Epidermal melanocyte (primary cell): ENCODE results near the gene CNTFR.
"Not testable (repeated sequence)": the region's sequence is repeated elsewhere in the genome, so short reads cannot be mapped to it uniquely, and the experiment has no call there.

ENCODE experiments used
- DNase-seq: peaks from one replicate; pipeline ENCODE4 v3.0.0; 2011; ENCODE audit warnings: low spot score; ENCODE audit not compliant: insufficient read length

Gene CNTFR

DNA sequence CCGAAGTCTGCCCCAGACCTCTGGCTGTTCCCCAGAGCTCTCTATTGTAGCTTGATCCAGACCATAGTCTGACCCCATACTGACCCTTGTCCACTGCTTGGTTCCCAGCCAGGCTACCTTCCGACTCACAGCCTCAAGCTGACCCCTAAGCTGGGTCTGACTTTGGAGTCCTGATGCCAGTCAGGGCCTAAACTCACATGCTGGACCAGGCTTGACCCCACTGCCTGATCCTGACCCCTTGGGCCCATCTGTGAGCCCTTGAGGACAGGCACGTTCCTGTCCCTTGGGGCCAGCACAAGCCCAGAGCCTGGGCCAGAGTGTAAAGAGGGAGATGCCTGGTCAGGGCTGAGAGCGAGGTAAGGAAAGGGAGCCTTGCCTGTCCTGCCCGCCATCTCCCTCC is 34.0 kb downstream of the CNTFR start:
- DNase-seq = no peak

- DNase-seq = no peak
Measured at GRCh38 chr9:34555002-34555348, 34.5 kb downstream of the CNTFR start.

DNA sequence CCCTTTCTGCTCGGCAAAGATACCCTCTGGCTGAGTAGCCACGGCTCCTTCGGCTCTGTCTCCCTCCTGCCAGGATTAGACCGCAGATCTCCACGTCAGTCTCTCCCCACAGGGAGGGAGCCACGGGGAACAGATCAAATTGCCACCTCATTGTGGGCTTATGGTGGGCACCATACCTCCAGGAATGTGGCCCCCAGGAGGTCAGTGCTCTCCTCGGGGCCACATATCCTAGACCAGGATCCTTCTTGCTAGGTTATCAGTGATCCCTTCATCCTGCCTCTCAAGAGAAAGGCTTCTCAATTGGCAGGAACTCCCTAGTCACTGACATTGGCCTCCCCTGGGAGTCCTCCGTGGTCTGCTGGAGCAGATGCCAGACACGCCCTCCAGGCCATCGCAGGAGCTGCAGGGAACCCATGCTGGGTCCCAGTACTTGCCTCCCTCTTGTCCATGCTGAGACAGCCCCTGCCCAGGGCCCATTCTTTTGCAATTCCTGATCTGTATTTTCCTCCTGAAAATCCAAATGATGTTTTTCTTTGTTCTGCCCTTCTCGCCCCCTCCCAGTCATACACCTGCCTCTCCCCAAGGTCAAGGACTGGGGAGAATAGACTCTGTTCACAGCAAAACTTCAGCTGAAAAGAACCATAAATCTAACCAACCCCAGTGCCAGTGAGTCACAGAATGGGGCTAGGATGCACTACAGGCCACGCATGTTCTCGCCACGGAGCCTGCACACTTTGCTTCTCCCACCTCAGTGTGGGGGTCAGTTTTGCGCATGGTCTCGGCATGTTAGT is 35.1 kb downstream of the CNTFR start:
- DNase-seq = no peak

DNA sequence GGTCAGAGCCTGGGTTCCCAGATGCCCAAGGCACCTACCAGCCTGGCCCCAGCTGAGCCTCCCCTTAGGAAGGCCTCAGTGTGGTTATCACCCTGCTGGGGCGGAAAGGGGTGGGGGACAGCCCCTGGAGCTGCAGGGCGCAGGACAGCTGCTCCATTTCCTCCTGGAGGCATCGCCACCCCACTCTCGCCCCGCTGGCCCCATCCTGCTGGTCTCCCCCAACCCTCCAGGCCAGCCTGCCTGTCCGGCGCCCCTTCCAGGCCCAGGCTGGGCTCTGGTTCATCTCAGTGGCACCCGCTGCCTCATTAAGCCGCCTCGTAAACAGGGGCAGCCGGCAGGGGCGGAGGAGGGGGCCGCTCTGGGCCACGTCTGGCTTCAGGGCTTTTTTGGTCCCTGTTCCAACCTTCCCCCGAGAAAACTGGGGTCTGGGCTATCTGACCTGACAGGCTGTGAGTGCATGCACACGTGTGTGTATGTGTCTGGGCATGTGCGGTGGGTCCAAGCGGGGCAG is 36.0 kb downstream of the CNTFR start:
- DNase-seq = no peak

DNA sequence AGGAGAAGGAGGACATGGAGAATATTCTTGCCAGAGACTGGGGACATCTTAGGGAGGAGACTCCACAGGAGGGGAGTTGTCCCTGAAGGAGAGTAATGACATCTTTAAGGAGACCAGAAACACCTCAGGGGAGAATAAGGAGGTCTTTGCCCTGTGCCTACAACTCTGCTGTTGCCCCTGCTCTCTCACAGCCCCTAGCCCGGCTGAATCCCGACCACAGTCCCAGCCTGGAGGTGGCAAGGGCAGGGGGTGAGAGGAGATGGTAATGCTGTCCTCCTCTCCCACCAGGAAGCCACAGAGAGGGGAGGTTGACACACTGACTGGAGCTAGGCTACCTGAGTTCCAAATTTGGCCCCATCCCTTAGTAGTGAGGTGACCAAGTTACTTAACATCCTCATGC is 36.5 kb downstream of the CNTFR start:
- DNase-seq = no peak

DNA sequence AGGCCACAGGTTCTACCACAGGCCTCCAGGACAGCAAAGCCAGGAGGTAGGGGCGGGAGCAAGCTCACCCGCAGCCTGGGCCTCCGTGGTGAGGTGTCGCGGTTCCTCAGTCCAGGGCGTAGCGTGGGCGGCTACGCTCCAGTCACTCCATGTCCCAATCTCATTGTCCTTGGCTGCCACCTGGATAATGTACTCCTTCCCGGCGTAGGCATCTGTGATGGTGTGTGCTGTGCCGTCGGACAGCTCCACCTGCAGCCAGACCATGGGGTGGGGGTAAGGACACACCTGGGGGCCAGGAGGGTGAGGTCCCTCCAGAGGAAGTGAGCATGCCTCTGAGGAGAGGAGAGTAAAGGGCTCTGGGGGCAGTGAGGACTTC is 36.9 kb downstream of the CNTFR start:
- no peak for DNase-seq

DNA sequence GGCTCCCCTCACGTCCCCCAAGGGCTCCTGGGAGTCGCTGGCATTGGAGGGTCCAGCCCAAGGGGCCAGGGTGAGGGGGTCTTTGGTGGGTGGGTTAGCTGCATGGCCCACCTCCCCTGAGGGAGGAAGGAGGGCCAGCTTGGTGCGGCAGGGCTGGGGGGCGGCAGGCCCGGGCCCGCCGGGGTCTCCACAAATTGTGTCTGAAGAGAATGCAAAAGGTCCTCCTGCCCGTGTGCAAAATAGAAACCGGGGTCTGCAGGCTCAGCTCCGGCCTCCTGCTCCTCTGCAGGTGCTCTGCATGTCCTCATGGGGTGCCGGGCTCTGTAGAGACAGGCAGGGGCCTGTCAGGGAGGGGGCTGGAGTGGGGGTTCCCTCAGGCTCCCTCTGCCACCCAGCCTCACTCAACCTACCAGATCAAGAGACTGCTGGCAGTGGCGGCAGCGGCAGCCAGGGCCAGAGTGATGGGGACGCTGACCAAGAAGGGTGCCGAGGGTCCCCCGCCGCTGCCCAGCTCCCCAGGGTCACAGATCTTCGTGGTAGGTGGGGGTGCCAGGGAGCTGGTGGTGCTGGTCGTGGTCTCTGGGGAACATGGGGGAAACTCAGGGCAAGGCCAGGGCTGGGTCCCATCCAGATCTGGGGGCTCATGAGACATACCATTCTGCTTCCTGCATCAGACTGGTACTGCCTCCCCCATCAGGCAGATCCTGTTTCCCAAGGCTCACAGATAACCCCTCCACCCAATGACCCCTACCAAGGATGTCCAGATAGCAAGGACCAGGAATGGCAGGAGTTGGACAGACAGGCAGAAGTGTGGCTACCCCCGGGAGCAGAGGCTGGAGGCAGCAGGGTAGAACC is 37.5 kb downstream of the CNTFR start:
- DNase-seq = no peak

DNA sequence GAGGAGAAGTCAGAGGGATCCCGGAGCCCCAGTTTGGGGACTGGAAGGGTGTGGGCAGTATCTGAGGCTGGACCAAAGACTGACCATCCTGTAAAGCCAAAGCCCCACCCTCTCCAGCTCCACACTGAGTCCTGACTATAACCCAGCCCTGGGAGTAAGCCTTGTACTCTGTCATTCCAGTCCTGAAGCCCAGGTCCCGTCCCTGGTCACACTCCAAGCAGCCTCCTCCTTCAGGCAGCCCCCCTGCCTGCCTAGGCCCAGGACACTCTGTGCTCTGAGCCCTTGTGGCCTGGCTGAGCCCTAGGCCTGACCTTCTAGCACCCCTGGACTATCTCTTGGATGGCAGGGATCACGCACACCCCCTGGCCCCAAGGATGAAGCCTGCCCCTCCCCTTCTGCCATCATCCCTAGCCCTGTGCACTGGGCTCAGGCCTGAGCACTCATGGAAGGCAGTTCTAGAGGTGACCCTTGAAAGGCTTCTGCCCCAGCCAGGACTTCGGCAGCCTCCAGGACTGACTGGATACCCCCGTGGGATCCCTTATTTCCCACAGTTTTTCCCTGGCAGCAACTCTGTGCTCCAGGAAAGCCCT is 38.7 kb downstream of the CNTFR start:
- DNase-seq = no peak

GRCh38 chr9:34550016-34550680 is 39.4 kb downstream of the CNTFR start:
- DNase-seq = no peak

DNA sequence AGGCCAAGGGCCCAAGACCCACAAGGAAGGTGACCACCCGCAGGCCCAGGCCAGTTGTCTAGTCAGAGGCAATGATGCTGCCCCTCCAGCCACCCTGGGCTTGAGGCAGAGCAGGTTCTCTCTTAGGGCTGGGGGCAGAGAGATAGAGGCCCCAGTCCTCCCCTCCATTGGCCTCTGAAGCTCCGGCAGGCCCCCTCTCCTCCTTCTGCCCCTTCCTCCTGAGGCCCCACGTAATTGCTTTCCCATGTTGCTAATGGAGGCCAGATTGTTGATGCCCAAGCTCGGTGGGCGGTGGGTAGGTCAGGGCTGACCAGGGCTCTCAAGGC is 40.2 kb downstream of the CNTFR start:
- no peak for DNase-seq

GRCh38 chr9:34547960-34548611 is 41.4 kb downstream of the CNTFR start:
- peak; percentile 91 for DNase-seq

DNA sequence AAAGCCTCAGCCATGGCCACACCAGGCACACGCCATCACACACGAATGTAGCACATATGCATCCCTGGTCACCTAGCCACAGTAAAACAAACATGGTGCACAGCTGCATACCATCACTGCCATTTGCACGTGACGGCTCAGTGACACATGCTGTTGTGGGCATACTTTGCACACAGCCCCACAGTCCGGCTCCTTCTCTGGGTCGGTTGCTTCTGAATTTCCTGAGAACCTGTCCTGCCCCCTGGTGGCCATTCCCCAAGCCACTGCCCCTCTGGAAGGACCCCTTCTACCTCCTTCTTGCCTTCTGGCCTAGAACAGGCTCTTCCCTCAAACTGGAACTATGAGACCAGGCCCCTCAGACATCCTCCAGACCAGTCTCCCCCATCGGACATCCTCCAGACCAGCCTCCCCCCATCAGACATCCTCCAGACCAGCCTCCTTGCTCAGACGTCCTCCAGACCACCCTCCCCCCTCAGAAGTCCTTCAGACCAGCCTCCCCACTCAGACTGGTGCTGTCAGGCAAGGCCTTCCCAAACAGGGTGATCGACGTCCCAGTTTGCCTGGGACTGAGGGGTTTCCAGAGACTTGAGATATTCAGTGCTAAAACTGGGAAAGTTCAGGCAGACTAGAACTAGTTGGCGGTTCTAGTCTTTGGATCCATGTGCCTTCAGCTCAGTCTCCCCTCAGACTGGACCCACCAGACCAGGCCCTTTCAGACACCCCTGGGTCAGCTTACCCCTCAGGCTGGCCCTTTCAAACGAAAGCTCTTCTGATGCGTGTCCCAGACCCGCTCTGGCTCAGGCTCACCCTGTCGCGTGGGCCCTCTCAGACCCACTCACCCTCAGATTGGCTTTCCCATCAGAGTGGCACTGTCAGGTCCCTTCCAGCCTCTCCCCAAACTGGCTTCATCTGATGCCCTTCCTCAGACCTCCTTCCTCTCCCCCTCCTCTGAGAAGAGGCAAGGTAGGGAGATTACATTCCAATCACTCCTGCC is 42.4 kb downstream of the CNTFR start:
- no peak for DNase-seq

- no peak for DNase-seq
Measured at GRCh38 chr9:34546102-34546833, 43.3 kb downstream of the CNTFR start.

DNA sequence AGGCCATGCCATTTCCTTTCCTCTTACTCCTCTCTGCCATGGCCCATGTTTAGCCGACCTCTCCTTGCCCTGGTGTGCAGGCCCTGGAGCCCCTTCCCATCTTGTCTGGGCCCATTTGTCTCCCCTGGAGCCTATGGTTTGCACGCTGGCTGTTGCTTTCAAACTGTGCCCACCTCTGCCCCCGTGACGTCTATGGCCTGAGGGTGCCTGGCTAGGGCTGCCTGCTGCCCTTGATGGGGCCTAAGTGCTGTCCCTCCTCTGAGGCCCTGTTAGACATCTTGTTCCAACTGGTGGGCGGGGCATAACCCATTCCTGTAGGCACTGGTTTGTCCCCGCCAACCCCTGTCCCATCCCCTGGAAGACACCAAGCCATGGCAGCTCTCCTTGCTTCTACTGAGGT is 44.0 kb downstream of the CNTFR start:
- no peak for DNase-seq

DNA sequence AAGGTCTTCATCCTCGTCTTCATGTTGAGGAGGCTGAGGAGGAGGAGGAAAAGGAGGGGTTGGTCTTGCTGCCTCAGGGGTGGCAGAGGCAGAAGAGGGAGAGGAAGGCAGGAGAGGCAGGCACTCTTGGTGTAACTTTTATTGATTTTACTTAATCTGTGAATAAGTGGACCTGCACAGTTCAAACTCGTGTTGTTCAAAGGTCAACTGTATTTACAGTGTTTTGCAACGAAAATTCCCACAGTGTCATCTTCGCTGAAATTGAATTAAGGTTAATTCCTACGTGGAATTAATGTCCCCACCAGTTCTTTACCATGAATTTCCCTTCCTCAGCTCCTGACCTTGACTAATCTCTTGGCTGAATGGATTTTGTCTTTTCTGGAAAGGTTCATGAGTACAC is 45.5 kb downstream of the CNTFR start:
- no peak for DNase-seq

- no peak for DNase-seq
Measured at GRCh38 chr9:34541540-34541939, 48.0 kb downstream of the CNTFR start.

DNA sequence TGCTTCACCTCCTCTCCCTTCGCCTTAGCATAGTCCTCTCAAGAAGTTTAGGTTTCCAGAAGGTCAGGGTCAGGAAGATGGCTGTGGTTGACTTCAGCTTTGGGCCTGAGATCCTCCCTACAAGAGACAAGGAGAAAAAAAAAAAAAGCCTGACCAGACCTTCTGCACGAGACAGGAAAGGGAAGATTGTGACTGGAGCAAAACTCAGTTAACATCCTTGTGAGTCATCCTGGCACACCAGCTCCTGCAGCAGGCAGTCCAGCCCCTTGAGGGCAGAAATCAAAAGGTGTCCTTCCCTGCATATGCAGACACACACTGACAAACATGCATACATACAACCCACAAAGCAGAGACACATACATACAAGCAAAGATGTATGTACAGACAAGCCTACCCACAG is 48.7 kb downstream of the CNTFR start:
- DNase-seq = no peak

DNA sequence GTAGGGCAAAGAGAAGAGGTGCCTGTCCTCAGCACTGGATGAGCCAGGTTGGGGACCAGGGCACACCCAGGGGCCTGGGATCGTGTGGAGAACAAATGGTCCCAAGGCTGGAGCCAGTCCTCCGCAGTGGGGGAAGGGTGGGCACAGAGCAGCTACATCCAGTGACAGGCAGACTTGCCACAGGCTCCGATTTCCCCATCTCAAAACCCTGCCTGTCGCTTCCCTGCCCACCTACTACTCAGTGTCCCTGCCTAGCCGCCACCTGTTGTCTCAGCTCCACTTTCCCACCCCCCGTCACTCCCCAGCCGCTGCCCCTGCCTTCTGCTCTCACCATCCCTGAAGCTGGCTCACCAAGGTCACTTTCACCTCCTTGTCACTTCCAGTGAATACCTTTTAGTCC is 52.8 kb downstream of the CNTFR start:
- DNase-seq = no peak

DNA sequence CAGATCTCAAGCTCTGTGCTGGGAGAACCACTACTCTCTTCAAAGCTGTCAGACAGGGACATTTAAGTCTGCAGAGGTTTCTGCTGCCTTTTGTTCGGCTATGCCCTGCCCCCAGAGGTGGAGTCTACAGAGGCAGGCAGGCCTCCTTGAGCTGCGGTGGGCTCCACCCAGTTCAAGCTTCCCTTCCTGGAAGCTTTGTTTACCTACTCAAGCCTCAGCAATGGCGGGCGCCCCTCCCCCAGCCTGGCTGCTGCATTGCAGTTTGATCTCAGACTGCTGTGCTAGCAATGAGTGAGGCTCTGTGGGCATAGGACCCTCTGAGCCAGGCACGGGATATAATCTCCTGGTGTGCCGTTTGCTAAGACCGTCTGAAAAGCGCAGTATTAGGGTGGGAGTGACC is 57.5 kb downstream of the CNTFR start:
- DNase-seq = not testable (repeated sequence)
